Measurements from ENCODE around the gene BCAS3. TPM values are rescaled to one million over a fixed set of nuclear protein-coding genes. Genes with fewer than 3 reads are reported as not detected.
A peak's percentile ranks its signal among the peaks of the same experiment; 100 is the strongest.

The BCAS3 gene
- polyA plus RNA-seq, 3 donors: 10.3 to 19.1 (median 14.7) TPM

DNA sequence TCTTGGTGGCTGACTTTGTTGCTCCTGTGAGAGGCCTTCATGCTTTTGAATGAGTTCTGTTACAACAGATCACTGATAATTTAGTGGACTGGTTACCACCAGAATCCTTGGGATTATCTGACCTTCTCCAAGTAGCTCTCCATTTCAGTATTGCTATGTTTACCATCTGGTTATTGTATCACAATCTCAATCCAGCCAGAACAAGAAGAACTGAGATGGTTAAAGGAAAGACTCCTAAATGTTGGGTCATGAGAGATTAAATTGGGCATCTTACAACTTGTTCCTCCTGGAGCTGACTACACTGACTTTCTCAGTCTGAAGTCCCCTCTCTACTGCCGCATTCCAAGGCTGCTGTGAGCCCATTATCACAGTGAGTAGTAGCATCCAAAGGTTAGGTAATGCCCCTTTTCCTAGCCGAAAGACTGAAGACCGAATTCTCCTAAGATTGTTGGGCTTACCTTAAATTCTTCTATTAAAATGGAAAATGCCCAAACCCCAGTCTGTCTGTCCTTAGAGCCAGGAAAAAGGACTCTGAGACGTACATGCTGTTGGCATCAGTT lies 540.3 kb downstream of the BCAS3 start:
- Histone ChIP-seq H3K9ac (ENCODE audit: insufficient read depth, low read length, poor library complexity, severe bottlenecking) (no peak overlapping the region), H3K4me2 (replicated peaks; ENCODE audit: extremely low read depth, low read length, poor library complexity, severe bottlenecking) (no peak overlapping the region), H3K4me3 (replicated peaks in 1 of 3; ENCODE audit: low read depth in 2 of 3, low read length in 3 of 3) (no peak overlapping the region), H2AFZ (ENCODE audit: insufficient read depth, low read depth, low read length, poor library complexity, severe bottlenecking) (no peak overlapping the region), H3K9me3 (replicated peaks in 1 of 2; ENCODE audit: control insufficient read depth in 1 of 2, insufficient read depth in 1 of 2, low read length in 2 of 2) (no peaks in the 10 kb centered on the region), H3K4me1 (ENCODE audit: control insufficient read depth in 1 of 2, insufficient read depth in 2 of 2, low read length in 2 of 2) (peaks cover 32 to 42% of the 10 kb centered on the region in 2 donors), H3K79me2 (ENCODE audit: insufficient read depth, low read length) (no peaks in the 10 kb centered on the region), H3K27ac (ENCODE audit: low read depth in 1 of 2, low read length in 2 of 2) (peak overlapping the region in 1 of 2 donors; percentile 15), H4K20me1 (ENCODE audit: insufficient read depth, low read length) (no peaks in the 10 kb centered on the region), H3K36me3 (replicated peaks in 1 of 2; ENCODE audit: control insufficient read depth in 1 of 2, insufficient read depth in 2 of 2, low read length in 2 of 2) (no peaks in the 10 kb centered on the region), H3K27me3 (ENCODE audit: control insufficient read depth in 2 of 2, insufficient read depth in 2 of 2, low read length in 2 of 2) (no peaks in the 10 kb centered on the region)
- intact Hi-C loops (cut with micrococcal nuclease): no loop called here
- no peak overlapping the region for H3K4me3 Mint-ChIP-seq
- DNase-seq: peak in 1 of 3 donors; percentile 1
- peaks cover 0 to 1% (median 0%) of the 10 kb centered on the region in 7 donors for H3K9me3 Mint-ChIP-seq
- peaks cover 49% of the 10 kb centered on the region for H3K4me1 Mint-ChIP-seq
- no CpG with 5 or more reads among the region's 4 CpGs for WGBS (ENCODE audit: insufficient coverage)
- peaks cover 3 to 4% of the 10 kb centered on the region in 2 donors for H3K36me3 Mint-ChIP-seq
- TF ChIP-seq CTCF (IDR thresholded peaks at IDR 0.05): no peak
- peak overlapping the region in 5 of 7 donors; percentile 14 to 69 (median 30) for H3K27ac Mint-ChIP-seq
- H3K27me3 Mint-ChIP-seq (ENCODE audit: low read depth in 3 of 3): peaks cover 0 to 2% (median 1%) of the 10 kb centered on the region in 3 donors

- H3K4me3 Mint-ChIP-seq: no peak overlapping the region
Observed at GRCh38 chr17:61218438-61218837, 540.8 kb downstream of the BCAS3 start.

More at GRCh38 chr17:61218438-61218837, 540.8 kb downstream of the BCAS3 start:
- no peaks in the 10 kb centered on the region for H3K27me3 ChIP-seq (ENCODE audit: control insufficient read depth in 2 of 2, insufficient read depth in 2 of 2, low read length in 2 of 2)
- no peaks in the 10 kb centered on the region for H3K79me2 ChIP-seq (ENCODE audit: insufficient read depth, low read length)
- H3K36me3 ChIP-seq (replicated peaks in 1 of 2; ENCODE audit: control insufficient read depth in 1 of 2, insufficient read depth in 2 of 2, low read length in 2 of 2): no peaks in the 10 kb centered on the region
- H3K27ac ChIP-seq (ENCODE audit: low read depth in 1 of 2, low read length in 2 of 2): peak overlapping the region in 1 of 2 donors; percentile 15
- Mint-ChIP-seq H3K36me3 (peaks cover 3 to 4% of the 10 kb centered on the region in 2 donors), H3K4me1 (peaks cover 49% of the 10 kb centered on the region), H3K27me3 (ENCODE audit: low read depth in 3 of 3) (peaks cover 0 to 2% (median 1%) of the 10 kb centered on the region in 3 donors), H3K27ac (peak overlapping the region in 4 of 7 donors; percentile 14 to 72 (median 58)), H3K9me3 (peaks cover 0 to 1% (median 0%) of the 10 kb centered on the region in 7 donors)
- no peaks in the 10 kb centered on the region for H4K20me1 ChIP-seq (ENCODE audit: insufficient read depth, low read length)
- intact Hi-C loops (cut with micrococcal nuclease): no loop called here
- no peak overlapping the region for H3K4me3 ChIP-seq (replicated peaks in 1 of 3; ENCODE audit: low read depth in 2 of 3, low read length in 3 of 3)
- no peaks in the 10 kb centered on the region for H3K9me3 ChIP-seq (replicated peaks in 1 of 2; ENCODE audit: control insufficient read depth in 1 of 2, insufficient read depth in 1 of 2, low read length in 2 of 2)
- WGBS (ENCODE audit: insufficient coverage): no CpG with 5 or more reads among the region's 1 CpG
- peak; percentile 63 to 76 (median 66) for DNase-seq
- no peak overlapping the region for H2AFZ ChIP-seq (ENCODE audit: insufficient read depth, low read depth, low read length, poor library complexity, severe bottlenecking)
- H3K9ac ChIP-seq (ENCODE audit: insufficient read depth, low read length, poor library complexity, severe bottlenecking): no peak overlapping the region
- peaks cover 32 to 42% of the 10 kb centered on the region in 2 donors for H3K4me1 ChIP-seq (ENCODE audit: control insufficient read depth in 1 of 2, insufficient read depth in 2 of 2, low read length in 2 of 2)
- no peak for TF ChIP-seq CTCF (IDR thresholded peaks at IDR 0.05)
- H3K4me2 ChIP-seq (replicated peaks; ENCODE audit: extremely low read depth, low read length, poor library complexity, severe bottlenecking): no peak overlapping the region

Measured in CD14-positive monocyte (primary cell).